Measurements from ENCODE around the gene GFY.
A peak's percentile ranks its signal among the peaks of the same experiment; 100 is the strongest.

GRCh38 chr19:49403404-49404187 is 21.6 kb upstream of the GFY start:
- TF ChIP-seq POLR2AphosphoS5 (IDR thresholded peaks at IDR 0.05; ENCODE audit: control insufficient read depth, insufficient read depth, low read depth, low read length) (no peak), ZNF717 (CRISPR knock-in tag; IDR thresholded peaks at IDR 0.05) (no peak), STAT6 (CRISPR knock-in tag; IDR thresholded peaks at IDR 0.05) (no peak), NRF1 (conservative IDR thresholded peaks at IDR 0.05 in 1 of 2, IDR thresholded peaks at IDR 0.05 in 1 of 2) (no peak), ARHGAP35 (IDR thresholded peaks at IDR 0.05; ENCODE audit: partially characterized antibody) (no peak), MAX (CRISPR knock-in tag; IDR thresholded peaks at IDR 0.05) (peak; percentile 41; the same call in 1 of the 2 replicates), REST (IDR thresholded peaks at IDR 0.05; ENCODE audit: borderline replicate concordance) (no peak), REST (CRISPR knock-in tag; IDR thresholded peaks at IDR 0.05; ENCODE audit: low read depth) (no peak), MLX (CRISPR knock-in tag; conservative IDR thresholded peaks at IDR 0.05) (no peak), HMGXB4 (CRISPR knock-in tag; IDR thresholded peaks at IDR 0.05) (no peak), ZNF217 (CRISPR knock-in tag; IDR thresholded peaks at IDR 0.05) (no peak)
